Prostate gland (tissue), 2 donors: Measurements from ENCODE around the gene SREBF2. TPM values are rescaled to one million over a fixed set of nuclear protein-coding genes. Genes with fewer than 3 reads are reported as not detected.

Source experiments
- DNase-seq: peaks from one replicate; pipeline ENCODE4 v3.0.0-alpha.2; 2019; ENCODE audit warnings: low spot score
- H3K27ac ChIP-seq, 2 donors: fragments of 200-600 bp; sonication (generic); 2 replicates each; pipeline ENCODE4 v1.5.1; 2017 to 2019
- H3K27me3 ChIP-seq: fragments of 200-600 bp; sonication (generic); replicated peaks from 2 replicates; pipeline ENCODE4 v1.5.1; 2019; ENCODE audit not compliant: insufficient read depth
- H3K36me3 ChIP-seq, 2 donors: fragments of 200-600 bp; sonication (generic); 1 replicate in 1 of 2; 2 replicates in 1 of 2; pipeline versions ENCODE4 v1.5.1 to v1.8.1; 2017 to 2019
- H3K4me1 ChIP-seq: fragments of 200-600 bp; sonication (generic); replicated peaks from 2 replicates; pipeline ENCODE4 v1.5.1; 2019
- H3K4me3 ChIP-seq, 2 donors: fragments of 200-600 bp; sonication (generic); 2 replicates each; pipeline ENCODE4 v1.5.1; 2017 to 2019
- H3K9me3 ChIP-seq: fragments of 200-600 bp; sonication (generic); 2 replicates; pipeline ENCODE4 v1.5.1; 2017
- CTCF ChIP-seq, 4 experiments: fragments of 200-600 bp in 2 of 4; fragments of 450-650 bp in 2 of 4; sonication (generic) in 2 of 4; IDR thresholded peaks; 1 replicate in 3 of 4; 2 replicates in 1 of 4; pipeline ENCODE4 v1.5.1; 2016 to 2019; ENCODE audit warnings: antibody characterized with exemption in 4 of 4, mild to moderate bottlenecking in 2 of 4, moderate library complexity in 2 of 4
- POLR2A ChIP-seq: fragments of 450-650 bp; IDR thresholded peaks from one replicate; pipeline ENCODE4 v1.6.1; 2016; ENCODE audit warnings: antibody characterized with exemption, mild to moderate bottlenecking
- POLR2AphosphoS5 ChIP-seq: sonication (generic); formaldehyde crosslinking; IDR thresholded peaks from one replicate; pipeline ENCODE4 v1.6.1; 2017; ENCODE audit warnings: antibody characterized with exemption
- WGBS: methylation state at CpG from one replicate; pipeline ENCODE4 v1.1.5; 2018; 5-methylcytosine and 5-hydroxymethylcytosine counted together
- intact Hi-C: fragments of 100-400 bp; cut with DNase I; formaldehyde crosslinking; loops from one replicate; pipeline ENCODE4 v1.14.2; 2022
- total RNA-seq, 2 donors: library from RNA; depleted of rRNA; stranded (reverse); fragments of >200 nt; gene quantifications; one replicate each; pipeline ENCODE4 v1.1.0, GENCODE V29; 2016

Gene SREBF2
- total RNA-seq, 2 donors from 2014 or later, result 62.7 to 128 TPM

- intact Hi-C loops, result loop anchor here (2.0 to 5.0 kb wide), 2 partner anchors 115 to 188 kb away; no protein-coding TSS in a partner anchor
- Histone ChIP-seq H3K9me3 (no peaks in the 10 kb centered on the region), H3K36me3 (no peaks in the 10 kb centered on the region), H3K27me3 (no peaks in the 10 kb centered on the region), H3K4me3 (no peak overlapping the region), H3K27ac (peak overlapping the region; percentile 65 to 82), H3K4me1 (peaks cover 2% of the 10 kb centered on the region)
- peak; percentile 75 for DNase-seq
- peak; percentile 80 for TF ChIP-seq POLR2AphosphoS5
- TF ChIP-seq POLR2A, result no peak
- 69% methylated on average over 13 of the region's 13 CpGs for WGBS
These were observed 107.3 kb downstream of the SREBF2 start for GRCh38 chr22:41939981-41940831.

- Histone ChIP-seq H3K4me3 (no peak overlapping the region), H3K9me3 (no peaks in the 10 kb centered on the region), H3K4me1 (peaks cover 4% of the 10 kb centered on the region), H3K27ac (peak overlapping the region; percentile 62 to 82), H3K27me3 (no peaks in the 10 kb centered on the region), H3K36me3 (no peaks in the 10 kb centered on the region)
- 48% methylated on average over 13 of the region's 13 CpGs for WGBS
- TF ChIP-seq POLR2A (no peak), CTCF (IDR thresholded peaks at IDR 0.05) (peak; percentile 68 to 97 (median 92)), POLR2AphosphoS5 (peak; percentile 45)
- intact Hi-C loops, result loop anchor here (1.0 to 5.0 kb wide), 3 partner anchors 116 to 244 kb away; no protein-coding TSS in a partner anchor
- DNase-seq, result peak; percentile 82
These were observed 108.2 kb downstream of the SREBF2 start for GRCh38 chr22:41940832-41941765.

- Histone ChIP-seq H3K4me3 (no peak overlapping the region), H3K27me3 (no peaks in the 10 kb centered on the region), H3K36me3 (no peaks in the 10 kb centered on the region), H3K9me3 (no peaks in the 10 kb centered on the region), H3K27ac (no peak overlapping the region), H3K4me1 (peaks cover 8% of the 10 kb centered on the region)
- no peak for TF ChIP-seq CTCF (IDR thresholded peaks at IDR 0.05)
- no peak for TF ChIP-seq POLR2AphosphoS5
- no peak for TF ChIP-seq POLR2A
- intact Hi-C loops, result loop anchor here (5.0 kb wide), 1 partner anchor 191 kb away; no protein-coding TSS in a partner anchor
- no peak for DNase-seq
- 74% methylated on average over 9 of the region's 9 CpGs for WGBS
These were observed 110.8 kb downstream of the SREBF2 start for GRCh38 chr22:41943661-41944209.

GRCh38 chr22:41946629-41947423 lies 113.9 kb downstream of the SREBF2 start, which contains the start of gene CENPM:
Gene CENPM, minus strand, starts transcription at chr22:41947152. Its CDS starts 76 bp downstream, at chr22:41947076.
- intact Hi-C loops, result no loop called here

More at GRCh38 chr22:41946629-41947423, 113.9 kb downstream of the SREBF2 start, which contains the start of gene CENPM:
- H3K4me1 ChIP-seq, result peaks cover 5% of the 10 kb centered on the region
- WGBS, result 2% methylated on average over 54 of the region's 56 CpGs
- H3K9me3 ChIP-seq, result no peaks in the 10 kb centered on the region
- H3K27ac ChIP-seq, result peak within 1 kb of the TSS; percentile 53 to 56
- H3K36me3 ChIP-seq, result no peaks in the 10 kb centered on the region
- peak; percentile 93 for DNase-seq
- H3K4me3 ChIP-seq, result peak within 1 kb of the TSS; percentile 53 to 60
- no peaks in the 10 kb centered on the region for H3K27me3 ChIP-seq
- TF ChIP-seq CTCF (IDR thresholded peaks at IDR 0.05), result no peak
- TF ChIP-seq POLR2AphosphoS5, result peak; percentile 85
- peak; percentile 22 for TF ChIP-seq POLR2A
